Keratinocyte (primary cell): ENCODE data around the gene HVCN1.

ENCODE experiments used
- EZH2 ChIP-seq: IDR thresholded peaks from one replicate; pipeline ENCODE4 v1.6.1; 2012; ENCODE audit warnings: inconsistent platforms, mild to moderate bottlenecking, low read length, moderate library complexity
- TF ChIP-seq, protein P1 (sequence below), 3 experiments: IDR thresholded peaks in 1 of 3; conservative IDR thresholded peaks in 1 of 3; optimal IDR thresholded peaks in 1 of 3; 2 replicates in 2 of 3; 3 replicates in 1 of 3; pipeline versions ENCODE3 to v1.5.1; 2011; ENCODE audit warnings: low read length in 3 of 3, mild to moderate bottlenecking in 3 of 3, moderate library complexity in 2 of 3, control low read depth in 1 of 3, inconsistent platforms in 1 of 3; ENCODE audit not compliant: insufficient read depth in 2 of 3; ENCODE audit errors: extremely low read depth in 1 of 3

DNA sequence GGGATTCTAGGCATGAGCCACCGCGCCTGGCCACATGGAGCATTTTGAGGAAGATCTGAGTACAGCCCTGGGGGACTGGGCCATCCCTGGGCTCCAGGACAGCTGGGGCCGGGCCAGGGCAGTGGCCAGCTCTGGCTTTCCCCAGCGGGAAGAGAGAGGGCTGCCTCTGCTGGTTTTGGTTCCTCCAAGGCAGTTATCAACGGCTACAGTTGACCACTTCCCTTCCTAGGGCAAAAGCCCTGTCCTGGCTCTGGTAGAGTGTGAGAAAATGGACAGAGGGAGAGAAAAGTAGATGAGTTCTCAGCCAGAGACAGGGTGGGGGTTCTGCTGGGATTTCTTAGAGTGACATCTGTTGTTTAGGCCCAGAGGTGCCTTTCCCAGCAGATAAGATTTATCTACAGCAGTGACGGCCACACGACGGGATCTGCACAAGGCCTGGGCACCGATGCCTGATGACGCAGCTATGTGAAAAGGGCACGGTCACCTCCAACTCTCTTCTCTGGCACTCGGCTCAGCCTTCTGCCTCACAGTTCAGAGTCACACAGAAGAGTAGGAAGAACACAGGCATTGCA, 5.5 kb upstream of the HVCN1 start:
- TF ChIP-seq EZH2, result no peak
- TF ChIP-seq, protein P1, sequence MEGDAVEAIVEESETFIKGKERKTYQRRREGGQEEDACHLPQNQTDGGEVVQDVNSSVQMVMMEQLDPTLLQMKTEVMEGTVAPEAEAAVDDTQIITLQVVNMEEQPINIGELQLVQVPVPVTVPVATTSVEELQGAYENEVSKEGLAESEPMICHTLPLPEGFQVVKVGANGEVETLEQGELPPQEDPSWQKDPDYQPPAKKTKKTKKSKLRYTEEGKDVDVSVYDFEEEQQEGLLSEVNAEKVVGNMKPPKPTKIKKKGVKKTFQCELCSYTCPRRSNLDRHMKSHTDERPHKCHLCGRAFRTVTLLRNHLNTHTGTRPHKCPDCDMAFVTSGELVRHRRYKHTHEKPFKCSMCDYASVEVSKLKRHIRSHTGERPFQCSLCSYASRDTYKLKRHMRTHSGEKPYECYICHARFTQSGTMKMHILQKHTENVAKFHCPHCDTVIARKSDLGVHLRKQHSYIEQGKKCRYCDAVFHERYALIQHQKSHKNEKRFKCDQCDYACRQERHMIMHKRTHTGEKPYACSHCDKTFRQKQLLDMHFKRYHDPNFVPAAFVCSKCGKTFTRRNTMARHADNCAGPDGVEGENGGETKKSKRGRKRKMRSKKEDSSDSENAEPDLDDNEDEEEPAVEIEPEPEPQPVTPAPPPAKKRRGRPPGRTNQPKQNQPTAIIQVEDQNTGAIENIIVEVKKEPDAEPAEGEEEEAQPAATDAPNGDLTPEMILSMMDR (optimal IDR thresholded peaks at IDR 0.05 in 1 of 3, IDR thresholded peaks at IDR 0.05 in 1 of 3, conservative IDR thresholded peaks at IDR 0.05 in 1 of 3; ENCODE audit: extremely low read depth in 1 of 3, insufficient read depth in 2 of 3, low read length in 3 of 3), result no peak
